SU-DHL-6 (cell line): Measurements from ENCODE around the gene APCDD1.

Experiments used
- CTCF ChIP-seq: fragments of 200-600 bp; sonication (generic); IDR thresholded peaks from one replicate; pipeline ENCODE4 v1.5.1; 2017; ENCODE audit warnings: antibody characterized with exemption, mild to moderate bottlenecking, low read length, moderate library complexity; ENCODE audit not compliant: insufficient read depth, poor library complexity, severe bottlenecking
- EZH2phosphoT487 ChIP-seq: fragments of 200-600 bp; sonication (generic), shearing (Covaris generic); conservative IDR thresholded peaks from 2 replicates; pipeline ENCODE4 v1.6.1; 2018; ENCODE audit warnings: mild to moderate bottlenecking, antibody characterized with exemption, low read length, moderate library complexity, mixed read lengths

- no peak for TF ChIP-seq CTCF
- TF ChIP-seq EZH2phosphoT487, result no peak
Measured at GRCh38 chr18:10443001-10443400, 11.4 kb upstream of the APCDD1 start.
